Keratinocyte (primary cell): ENCODE measurements around the gene ANKRD1.

Source experiments
- CTCF ChIP-seq, 3 experiments: IDR thresholded peaks in 1 of 3; conservative IDR thresholded peaks in 1 of 3; optimal IDR thresholded peaks in 1 of 3; 2 replicates in 2 of 3; 3 replicates in 1 of 3; pipeline versions ENCODE3 to v1.5.1; 2011; ENCODE audit warnings: low read length in 3 of 3, mild to moderate bottlenecking in 3 of 3, moderate library complexity in 2 of 3, control low read depth in 1 of 3, inconsistent platforms in 1 of 3; ENCODE audit not compliant: insufficient read depth in 2 of 3; ENCODE audit errors: extremely low read depth in 1 of 3
- EZH2 ChIP-seq: IDR thresholded peaks from one replicate; pipeline ENCODE4 v1.6.1; 2012; ENCODE audit warnings: inconsistent platforms, mild to moderate bottlenecking, low read length, moderate library complexity

GRCh38 chr10:90930070-90930837 is 9.4 kb upstream of the ANKRD1 start:
- TF ChIP-seq CTCF (optimal IDR thresholded peaks at IDR 0.05 in 1 of 3, IDR thresholded peaks at IDR 0.05 in 1 of 3, conservative IDR thresholded peaks at IDR 0.05 in 1 of 3; ENCODE audit: extremely low read depth in 1 of 3, insufficient read depth in 2 of 3, low read length in 3 of 3), result no peak
- TF ChIP-seq EZH2, result no peak
